GM12801 (cell line): ENCODE results near the gene ITGB8.

Experiments used
- CTCF ChIP-seq: IDR thresholded peaks from one replicate; pipeline ENCODE4 v1.5.1; 2011; ENCODE audit warnings: control low read depth; ENCODE audit not compliant: insufficient read length; ENCODE audit errors: extremely low read depth

Gene ITGB8

DNA sequence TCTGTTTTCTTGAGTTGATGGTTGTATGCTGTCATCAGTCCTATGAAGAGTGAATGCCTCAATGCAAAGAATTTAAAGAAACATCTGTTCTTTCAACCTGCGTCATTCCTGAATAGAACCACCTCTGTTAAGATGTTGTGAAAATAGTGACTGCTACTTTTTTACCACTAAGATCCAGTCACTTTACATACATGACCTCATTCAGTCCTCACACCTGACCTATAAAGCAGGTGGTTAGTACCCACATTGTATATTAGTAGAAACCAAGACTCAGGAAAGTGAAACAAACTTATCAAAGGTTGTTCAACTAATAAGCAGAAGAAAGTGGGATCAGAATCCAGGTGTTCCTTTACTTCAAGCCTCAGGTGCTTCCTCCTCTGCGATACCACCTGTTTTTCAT, 64.8 kb downstream of the ITGB8 start:
- no peak for TF ChIP-seq CTCF

- no peak for TF ChIP-seq CTCF
Observed at GRCh38 chr7:20399521-20399920, 68.8 kb downstream of the ITGB8 start.

GRCh38 chr7:20401861-20402746, 71.4 kb downstream of the ITGB8 start:
- TF ChIP-seq CTCF, result no peak

GRCh38 chr7:20402747-20403230, 72.1 kb downstream of the ITGB8 start:
- no peak for TF ChIP-seq CTCF

GRCh38 chr7:20403331-20403730, 72.6 kb downstream of the ITGB8 start:
- no peak for TF ChIP-seq CTCF

- TF ChIP-seq CTCF, result no peak
Observed at GRCh38 chr7:20404320-20404719, 73.6 kb downstream of the ITGB8 start.

DNA sequence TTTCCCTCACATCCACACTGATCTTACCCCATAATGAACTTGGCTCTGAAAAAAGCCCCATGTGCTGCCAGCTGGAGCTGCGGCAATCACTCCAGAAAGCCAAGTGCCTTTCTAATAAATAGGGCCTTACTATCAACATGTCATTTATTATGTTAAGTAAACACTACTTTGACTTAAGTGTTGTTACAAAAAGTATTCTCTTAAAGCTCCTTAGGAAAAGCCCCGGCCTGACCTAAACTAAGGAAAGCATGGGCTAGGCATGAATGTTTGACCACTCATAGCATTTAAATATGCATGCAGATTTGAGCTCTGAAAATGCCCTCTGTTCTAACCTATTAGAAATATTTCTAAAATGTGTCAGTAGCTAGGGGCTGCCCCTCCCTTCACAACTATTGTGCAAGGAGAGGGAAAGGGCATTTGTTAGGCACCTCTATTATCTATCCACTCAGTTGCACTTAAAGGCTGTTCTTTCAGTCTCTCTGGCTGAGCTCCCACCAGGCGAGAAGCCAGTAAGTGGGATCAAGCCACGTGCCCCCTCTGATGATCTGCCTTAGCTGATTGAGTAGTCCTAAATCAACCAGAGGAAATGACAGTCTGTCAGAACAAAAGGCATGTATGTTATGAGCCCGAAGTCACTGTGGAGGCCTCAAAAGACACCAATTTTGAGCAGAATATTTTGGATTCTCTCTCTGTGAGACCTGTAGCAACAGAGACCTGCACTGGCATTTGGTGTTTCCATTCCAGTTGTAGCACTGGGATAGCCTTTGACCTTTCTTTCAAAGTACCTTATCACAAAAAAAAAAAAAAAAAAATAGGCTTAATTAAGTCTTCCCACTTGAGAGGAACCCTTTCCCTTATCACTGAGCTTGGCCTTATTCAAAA, 77.1 kb downstream of the ITGB8 start:
- no peak for TF ChIP-seq CTCF
